Airway epithelial cell (primary cell): Measurements from ENCODE around the gene NDRG3. TPM values are rescaled to one million over a fixed set of nuclear protein-coding genes. Genes with fewer than 3 reads are reported as not detected.

Experiments used
- total RNA-seq: library from RNA; depleted of rRNA; stranded (reverse); fragments of >200 nt; gene quantifications from 2 replicates; pipeline ENCODE4 v1.2.3, GENCODE V29; 2015

The NDRG3 gene
- total RNA-seq, result 12.4 and 18.4 TPM in 2 replicates

GRCh38 chr20:36745927-36746659 lies at the start of gene NDRG3:
NDRG3 (minus strand) TSS chr20:36746090; CDS start chr20:36721735, 24,355 bp downstream.

DNA sequence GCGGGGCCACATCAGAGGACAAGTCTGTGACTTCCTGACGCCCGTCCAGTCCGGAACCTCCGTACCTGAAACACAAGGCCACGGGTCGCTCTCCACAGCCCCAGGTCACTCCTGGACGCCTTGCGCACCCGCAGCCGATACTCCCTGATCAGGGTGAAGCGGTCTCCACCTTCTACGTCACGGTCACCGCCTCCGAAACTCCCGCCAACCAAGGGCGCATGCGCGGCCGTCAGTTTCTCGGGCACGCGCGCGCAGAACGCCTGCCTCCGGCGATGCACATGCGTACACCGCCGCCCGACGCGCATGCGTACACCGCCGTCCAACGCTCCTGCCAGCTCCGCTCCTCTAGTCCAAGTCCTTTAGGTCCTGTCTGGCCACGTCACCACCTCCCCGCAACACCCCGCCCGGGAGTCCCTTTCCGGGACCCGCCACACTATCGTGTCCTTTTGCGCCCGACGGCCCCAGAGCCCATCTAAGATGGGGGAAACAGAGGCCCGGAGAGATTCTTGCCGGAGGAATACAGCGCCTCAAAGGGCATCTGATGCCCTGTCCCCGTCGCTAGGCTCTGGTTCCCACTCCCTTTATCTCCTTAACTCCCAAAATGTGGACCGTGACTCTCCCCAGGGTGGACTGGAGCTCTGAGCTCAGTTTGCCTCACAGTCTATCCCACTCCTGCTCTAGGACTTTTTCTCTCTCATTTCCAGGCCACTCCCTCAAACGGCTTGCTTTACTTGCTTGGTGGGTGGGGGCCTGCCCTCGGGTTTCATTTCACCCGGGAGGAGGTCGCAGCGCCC lies 27.9 kb upstream of the NDRG3 start, which contains the start of gene DSN1:
Gene DSN1 (minus strand): TSS at position 167 of the 794 bp plus-strand sequence. CDS start 2,305 bp downstream, outside the sequence.

GRCh38 chr20:36645998-36646397 lies 99.9 kb downstream of the NDRG3 start, which contains the start of gene SLA2:
SLA2 (minus strand) TSS chr20:36646196; CDS start chr20:36641335, 4,861 bp downstream.

DNA sequence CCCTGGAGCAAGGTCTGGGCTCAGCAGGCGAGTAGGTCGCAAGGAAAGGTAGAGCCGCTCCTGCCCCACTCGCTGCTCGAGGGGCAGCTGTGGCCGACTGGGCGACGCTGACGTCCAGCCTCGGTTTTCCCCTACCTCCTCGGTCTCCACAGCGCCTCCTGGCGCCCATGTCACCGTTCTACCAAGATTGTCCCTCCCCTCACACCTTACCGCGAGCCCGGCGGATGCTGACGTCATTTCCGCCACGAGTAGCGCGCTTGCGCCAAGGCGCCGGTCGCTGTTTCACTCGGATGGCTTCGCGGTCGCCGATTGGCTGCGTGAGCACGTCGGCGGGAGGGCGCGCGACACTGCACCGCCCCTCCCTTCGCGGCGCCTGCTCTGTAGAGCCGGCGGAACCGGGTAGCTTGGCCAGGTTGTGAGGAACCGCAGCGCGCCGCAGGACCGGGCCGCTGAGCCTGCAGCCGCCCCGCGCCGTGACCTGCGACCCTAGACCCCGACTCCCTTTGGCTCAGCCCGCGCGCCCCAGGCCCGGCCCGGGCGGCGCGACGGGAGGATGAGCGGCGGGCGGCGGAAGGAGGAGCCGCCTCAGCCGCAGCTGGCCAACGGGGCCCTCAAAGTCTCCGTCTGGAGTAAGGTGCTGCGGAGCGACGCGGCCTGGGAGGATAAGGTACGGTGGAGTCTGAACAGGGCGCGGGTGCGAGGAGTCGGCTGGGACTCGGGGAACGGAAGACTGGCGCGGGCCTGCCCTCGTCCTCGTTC lies 140.3 kb downstream of the NDRG3 start, which contains the start of gene RAB5IF:
Gene RAB5IF (plus strand): TSS at position 381 of the 759 bp plus-strand sequence. CDS start 173 bp downstream, at position 554.

Other genes with a start within 250 kb of the NDRG3 start
- gene MYL9, start 204.6 kb downstream of the NDRG3 start, total RNA-seq, result 4.8 and 5.4 TPM in 2 replicates
- gene TGIF2, start 172.5 kb downstream of the NDRG3 start, total RNA-seq, result 11.0 and 14.7 TPM in 2 replicates
- 150 and 156 TPM in 2 replicates for gene RAB5IF, start 140.3 kb downstream of the NDRG3 start, total RNA-seq
- gene SLA2, start 99.9 kb downstream of the NDRG3 start, total RNA-seq, result not detected in 2 replicates
- 8.7 and 15.0 TPM in 2 replicates for gene DSN1, start 27.7 kb upstream of the NDRG3 start, total RNA-seq
- gene TLDC2, start 130.0 kb upstream of the NDRG3 start, total RNA-seq, result not detected in 2 replicates
- 7.4 and 8.3 TPM in 2 replicates for gene SAMHD1, start 205.6 kb upstream of the NDRG3 start, total RNA-seq